GM12874 (cell line): Measurements from ENCODE around the gene JUNB.

Source experiments
- TF ChIP-seq, protein P1 (sequence below): IDR thresholded peaks from 2 replicates; pipeline ENCODE4 v1.5.1; 2011; ENCODE audit warnings: low read depth, mild to moderate bottlenecking, control low read depth, low read length, moderate library complexity; ENCODE audit not compliant: insufficient read depth

Gene JUNB

DNA sequence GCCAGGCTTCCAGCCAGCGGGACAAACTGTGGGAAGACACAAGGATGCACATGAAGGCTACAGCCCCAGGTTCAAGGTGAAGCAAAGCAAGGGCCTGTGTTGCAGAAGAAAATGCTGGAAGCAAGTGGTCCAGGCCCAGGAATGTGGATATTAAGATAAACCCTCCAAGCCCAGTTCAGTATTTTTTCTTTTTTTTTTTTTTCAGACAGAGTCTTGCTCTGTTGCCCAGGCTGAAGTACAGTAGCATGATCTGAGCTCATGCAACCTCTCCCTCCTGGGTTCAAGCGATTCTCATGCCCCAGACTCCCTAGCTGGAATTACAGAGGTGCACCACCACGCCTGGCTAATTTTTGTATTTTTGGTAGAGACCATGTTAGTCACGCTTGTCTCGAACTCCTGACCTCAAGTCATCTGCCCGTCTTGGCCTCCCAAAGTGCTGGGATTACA lies 5.9 kb downstream of the JUNB start:
- TF ChIP-seq, protein P1, sequence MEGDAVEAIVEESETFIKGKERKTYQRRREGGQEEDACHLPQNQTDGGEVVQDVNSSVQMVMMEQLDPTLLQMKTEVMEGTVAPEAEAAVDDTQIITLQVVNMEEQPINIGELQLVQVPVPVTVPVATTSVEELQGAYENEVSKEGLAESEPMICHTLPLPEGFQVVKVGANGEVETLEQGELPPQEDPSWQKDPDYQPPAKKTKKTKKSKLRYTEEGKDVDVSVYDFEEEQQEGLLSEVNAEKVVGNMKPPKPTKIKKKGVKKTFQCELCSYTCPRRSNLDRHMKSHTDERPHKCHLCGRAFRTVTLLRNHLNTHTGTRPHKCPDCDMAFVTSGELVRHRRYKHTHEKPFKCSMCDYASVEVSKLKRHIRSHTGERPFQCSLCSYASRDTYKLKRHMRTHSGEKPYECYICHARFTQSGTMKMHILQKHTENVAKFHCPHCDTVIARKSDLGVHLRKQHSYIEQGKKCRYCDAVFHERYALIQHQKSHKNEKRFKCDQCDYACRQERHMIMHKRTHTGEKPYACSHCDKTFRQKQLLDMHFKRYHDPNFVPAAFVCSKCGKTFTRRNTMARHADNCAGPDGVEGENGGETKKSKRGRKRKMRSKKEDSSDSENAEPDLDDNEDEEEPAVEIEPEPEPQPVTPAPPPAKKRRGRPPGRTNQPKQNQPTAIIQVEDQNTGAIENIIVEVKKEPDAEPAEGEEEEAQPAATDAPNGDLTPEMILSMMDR = no peak

DNA sequence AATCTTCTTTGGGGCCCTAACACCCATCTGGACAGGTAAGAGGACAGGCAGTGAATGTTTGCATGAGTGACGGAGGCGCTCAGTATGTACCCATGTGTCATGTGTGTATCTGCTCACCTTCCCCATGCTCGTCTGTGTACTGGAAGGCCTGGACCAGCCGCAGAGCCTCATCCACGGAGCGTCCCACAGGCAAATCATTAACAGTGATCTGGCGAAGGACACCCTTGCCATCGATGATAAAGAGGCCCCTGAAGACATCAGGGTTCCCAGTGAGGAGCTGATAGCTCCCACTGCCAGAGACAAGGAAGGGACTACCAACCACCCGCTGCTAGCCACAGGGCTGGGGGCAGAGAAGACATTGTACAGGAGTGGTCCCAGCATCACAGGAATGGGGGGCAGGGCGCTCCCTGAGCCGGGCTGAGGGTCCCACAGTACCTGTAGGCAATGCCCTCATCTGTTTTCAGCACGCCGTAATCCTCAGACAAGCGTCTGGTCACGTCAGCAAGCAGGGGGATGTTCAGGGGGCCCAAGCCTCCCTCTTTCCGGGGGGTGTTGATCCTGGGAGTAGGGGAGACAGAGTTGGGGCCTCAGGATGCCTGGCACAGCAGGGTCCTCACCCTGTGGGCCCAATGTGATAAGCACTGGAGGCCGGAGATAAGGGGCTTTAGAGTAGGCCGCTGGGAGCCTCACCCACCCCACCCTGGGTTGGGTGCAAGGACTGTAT lies 8.6 kb downstream of the JUNB start:
- TF ChIP-seq, protein P1 = no peak

DNA sequence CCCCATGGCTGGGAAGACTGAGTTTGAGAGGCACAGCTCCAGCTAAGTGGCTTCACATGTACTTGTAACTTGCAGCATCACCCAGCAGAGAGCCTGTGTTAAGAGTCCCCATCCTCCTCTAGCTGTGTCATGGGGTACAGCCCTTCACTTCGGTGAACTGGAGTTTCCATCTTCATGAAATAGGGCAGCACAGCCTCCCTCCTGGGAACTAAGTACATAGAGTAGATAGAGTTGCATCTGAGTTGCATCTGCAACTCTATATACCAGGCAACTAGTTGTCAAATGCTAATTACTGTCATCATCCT lies 9.1 kb downstream of the JUNB start:
- TF ChIP-seq, protein P1 = no peak

DNA sequence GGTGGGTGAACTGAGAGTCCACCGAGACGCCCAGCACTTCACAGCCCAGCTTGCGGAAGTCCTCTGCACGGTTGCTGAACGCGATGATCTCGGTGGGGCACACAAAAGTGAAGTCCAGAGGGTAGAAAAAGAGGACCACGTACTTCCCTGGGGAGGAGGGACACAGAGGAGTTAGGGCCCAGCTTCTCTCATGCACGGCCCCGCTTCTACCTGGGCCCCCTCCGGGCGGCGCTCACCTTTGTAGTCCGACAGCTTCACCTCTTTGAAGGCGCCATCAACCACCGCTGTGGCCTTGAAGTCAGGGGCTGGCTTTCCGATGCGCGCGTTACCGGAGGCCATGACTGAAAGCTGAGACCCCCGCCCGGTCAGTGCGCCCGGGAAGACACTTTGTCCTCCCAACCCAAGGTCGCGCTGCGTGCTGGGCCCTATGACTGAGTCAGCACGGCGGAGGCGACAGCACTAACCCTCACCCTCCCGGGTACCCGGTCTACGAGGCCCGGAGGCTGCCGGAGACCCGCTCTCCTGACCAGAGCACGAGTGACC lies 9.7 kb downstream of the JUNB start:
- TF ChIP-seq, protein P1 = no peak

DNA sequence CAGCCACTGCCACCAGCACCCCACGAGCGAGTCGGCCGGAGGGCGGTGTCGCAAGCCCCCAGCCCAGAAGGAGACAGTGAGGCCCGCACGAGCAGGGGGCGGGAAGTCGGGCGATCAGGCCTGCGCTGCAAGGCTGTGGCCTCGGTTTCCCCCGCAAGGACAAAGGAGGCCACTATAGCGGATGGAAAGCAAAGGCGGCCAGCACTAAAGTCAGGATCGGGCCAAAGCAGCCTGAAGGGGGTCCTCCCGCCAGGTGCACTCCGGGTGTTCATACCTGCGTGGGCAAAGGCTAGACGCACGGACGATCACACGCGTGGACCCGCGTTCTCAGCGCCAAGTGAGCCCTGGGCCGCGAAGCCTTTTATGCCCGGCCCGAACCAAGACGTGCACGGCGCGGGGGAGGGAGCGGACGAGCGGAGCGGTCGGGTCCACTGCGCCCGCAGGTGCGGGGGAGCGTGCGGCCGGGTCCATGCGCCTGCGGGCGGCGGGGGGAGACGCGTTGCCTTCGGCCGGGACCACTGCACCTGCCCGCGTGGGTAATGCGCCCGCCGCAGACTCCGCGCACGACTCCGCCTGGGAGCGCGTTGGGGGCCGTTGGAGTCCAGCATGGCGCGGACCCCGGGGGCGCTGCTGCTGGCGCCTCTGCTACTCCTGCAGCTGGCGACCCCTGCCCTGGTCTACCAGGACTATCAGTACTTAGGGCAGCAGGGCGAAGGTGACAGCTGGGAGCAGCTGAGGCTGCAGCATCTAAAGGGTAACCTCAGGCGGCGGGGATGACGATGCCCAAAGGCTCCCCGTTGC lies 10.4 kb downstream of the JUNB start, which contains the start of the genes PRDX2 and THSD8:
PRDX2 (minus strand) TSS at position 335 of the 801 bp plus-strand sequence. CDS start 539 bp downstream, outside the sequence.
THSD8 (plus strand) TSS at position 604 of the 801 bp plus-strand sequence; CDS start at position 607, 3 bp downstream.
- TF ChIP-seq, protein P1 = no peak

DNA sequence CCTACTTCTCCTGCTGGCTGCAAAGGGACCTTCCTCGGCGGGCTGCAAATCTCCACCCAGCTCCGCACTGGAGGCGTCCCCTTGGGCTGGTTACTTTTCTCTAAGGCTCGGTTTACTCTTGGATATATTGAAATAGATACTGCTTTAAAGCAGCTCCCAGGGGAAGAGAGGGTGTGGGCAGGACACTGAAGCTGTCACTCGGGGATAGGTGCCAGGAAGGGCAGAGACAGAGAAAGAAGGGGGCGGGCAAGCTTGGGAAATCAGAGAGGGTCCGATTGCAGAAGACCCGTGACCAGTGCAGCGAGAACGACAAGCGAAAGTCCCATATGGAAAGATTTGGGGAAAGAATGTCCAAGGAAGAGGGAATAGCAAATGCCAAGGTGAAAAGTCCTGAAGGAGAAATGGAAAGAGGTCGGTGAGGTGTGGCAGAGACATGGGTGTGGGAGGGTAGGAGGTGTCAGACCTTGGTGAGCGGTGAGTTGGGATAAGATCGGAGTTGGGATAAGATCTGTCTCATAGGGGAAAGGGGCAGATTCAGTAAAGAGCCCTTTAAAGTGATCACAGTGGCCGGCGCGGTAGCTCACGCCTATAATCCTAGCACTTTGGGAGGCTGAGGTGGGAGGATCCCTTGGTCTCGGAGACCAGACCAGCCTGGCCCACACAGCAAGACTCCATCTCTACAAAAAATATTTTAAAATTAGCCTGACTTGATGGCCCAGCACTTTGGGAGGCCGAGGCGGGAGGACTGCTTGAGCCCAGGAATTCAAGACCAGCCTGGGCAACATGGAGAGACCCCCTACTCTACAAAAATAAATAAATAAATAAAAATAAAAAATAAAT lies 11.2 kb downstream of the JUNB start:
- TF ChIP-seq, protein P1 = no peak
